Measurements from ENCODE around the gene KRTAP29-1.

KRTAP29-1 gene

GRCh38 chr17:41315204-41315794, 12.6 kb upstream of the KRTAP29-1 start, which contains the start of gene KRTAP17-1:
Gene KRTAP17-1, minus strand, starts transcription at chr17:41315710. Its CDS starts 60 bp downstream, at chr17:41315650.
- Histone ChIP-seq H4K20me1 (ENCODE audit: control insufficient read depth, insufficient read depth, low read depth, low read length) (no peaks in the 10 kb centered on the region), H3K79me2 (ENCODE audit: control insufficient read depth, low read length) (no peaks in the 10 kb centered on the region), H3K36me3 (ENCODE audit: control insufficient read depth, low read length) (no peaks in the 10 kb centered on the region), H3K27me3 (ENCODE audit: control insufficient read depth, low read length) (no peaks in the 10 kb centered on the region), H3K4me1 (ENCODE audit: control insufficient read depth, low read length) (peaks cover 6% of the 10 kb centered on the region), H3K4me3 (ENCODE audit: low read length) (no peak within 1 kb of the TSS), H3K9me2 (replicated peaks; ENCODE audit: control insufficient read depth, low read length) (no peaks in the 10 kb centered on the region), H3K4me2 (ENCODE audit: low read length) (no peak within 1 kb of the TSS), H3K9me3 (ENCODE audit: control insufficient read depth, insufficient read depth, low read length) (peaks cover 10% of the 10 kb centered on the region), H3F3A (ENCODE audit: control insufficient read depth, insufficient read depth) (no peaks in the 10 kb centered on the region), H3K27ac (ENCODE audit: low read depth, low read length) (no peak within 1 kb of the TSS)
- TF ChIP-seq CTCF (IDR thresholded peaks at IDR 0.05; ENCODE audit: low read depth, low read length, poor library complexity, severe bottlenecking) (no peak), EZH2phosphoT487 (IDR thresholded peaks at IDR 0.05; ENCODE audit: borderline replicate concordance, low read length) (no peak)

GRCh38 chr17:41311111-41311510, 8.5 kb upstream of the KRTAP29-1 start:
- Histone ChIP-seq H3K36me3 (ENCODE audit: control insufficient read depth, low read length) (no peaks in the 10 kb centered on the region), H4K20me1 (ENCODE audit: control insufficient read depth, insufficient read depth, low read depth, low read length) (peaks cover 4% of the 10 kb centered on the region; the same call in 1 of the 2 replicates), H3F3A (ENCODE audit: control insufficient read depth, insufficient read depth) (peaks cover 20% of the 10 kb centered on the region), H3K4me3 (ENCODE audit: low read length) (no peak overlapping the region), H3K4me1 (ENCODE audit: control insufficient read depth, low read length) (peaks cover 34% of the 10 kb centered on the region), H3K9me2 (replicated peaks; ENCODE audit: control insufficient read depth, low read length) (no peaks in the 10 kb centered on the region), H3K27ac (ENCODE audit: low read depth, low read length) (no peak overlapping the region), H3K79me2 (ENCODE audit: control insufficient read depth, low read length) (no peaks in the 10 kb centered on the region), H3K4me2 (ENCODE audit: low read length) (no peak overlapping the region), H3K9me3 (ENCODE audit: control insufficient read depth, insufficient read depth, low read length) (no peaks in the 10 kb centered on the region), H3K27me3 (ENCODE audit: control insufficient read depth, low read length) (no peaks in the 10 kb centered on the region)
- TF ChIP-seq EZH2phosphoT487 (IDR thresholded peaks at IDR 0.05; ENCODE audit: borderline replicate concordance, low read length) (no peak), CTCF (IDR thresholded peaks at IDR 0.05; ENCODE audit: low read depth, low read length, poor library complexity, severe bottlenecking) (no peak)

GRCh38 chr17:41308918-41309359, 6.3 kb upstream of the KRTAP29-1 start, which contains the start of gene KRTAP16-1:
Gene KRTAP16-1, minus strand, starts transcription at chr17:41309309. Its CDS starts 56 bp downstream, at chr17:41309253.
- peak within 1 kb of the TSS; percentile 91 for H3K27ac ChIP-seq (ENCODE audit: low read depth, low read length)
- H3K27me3 ChIP-seq (ENCODE audit: control insufficient read depth, low read length), result no peaks in the 10 kb centered on the region
- H3K4me2 ChIP-seq (ENCODE audit: low read length), result peak within 1 kb of the TSS; percentile 66
- no peaks in the 10 kb centered on the region for H3K36me3 ChIP-seq (ENCODE audit: control insufficient read depth, low read length)
- peak within 1 kb of the TSS; percentile 48 for H3K4me3 ChIP-seq (ENCODE audit: low read length)
- H3K79me2 ChIP-seq (ENCODE audit: control insufficient read depth, low read length), result no peaks in the 10 kb centered on the region
- TF ChIP-seq EZH2phosphoT487 (IDR thresholded peaks at IDR 0.05; ENCODE audit: borderline replicate concordance, low read length) (no peak), CTCF (IDR thresholded peaks at IDR 0.05; ENCODE audit: low read depth, low read length, poor library complexity, severe bottlenecking) (no peak)
- peaks cover 46% of the 10 kb centered on the region for H3K4me1 ChIP-seq (ENCODE audit: control insufficient read depth, low read length)
- no peaks in the 10 kb centered on the region for H3K9me3 ChIP-seq (ENCODE audit: control insufficient read depth, insufficient read depth, low read length)
- peaks cover 4% of the 10 kb centered on the region; the same call in 1 of the 2 replicates for H4K20me1 ChIP-seq (ENCODE audit: control insufficient read depth, insufficient read depth, low read depth, low read length)
- H3F3A ChIP-seq (ENCODE audit: control insufficient read depth, insufficient read depth), result peaks cover 20% of the 10 kb centered on the region
- H3K9me2 ChIP-seq (replicated peaks; ENCODE audit: control insufficient read depth, low read length), result no peaks in the 10 kb centered on the region

Measured in DOHH2 (cell line).